NCI-H524 (cell line): ENCODE data around the gene LHX2.
"Not testable (repeated sequence)": the region's sequence is repeated elsewhere in the genome, so short reads cannot be mapped to it uniquely, and the experiment has no call there.

Source experiments
- DNase-seq, 2 experiments: peaks; one replicate each; lab custom pipeline; 2025; lab: John Stamatoyannopoulos, UW

LHX2 gene

DNA sequence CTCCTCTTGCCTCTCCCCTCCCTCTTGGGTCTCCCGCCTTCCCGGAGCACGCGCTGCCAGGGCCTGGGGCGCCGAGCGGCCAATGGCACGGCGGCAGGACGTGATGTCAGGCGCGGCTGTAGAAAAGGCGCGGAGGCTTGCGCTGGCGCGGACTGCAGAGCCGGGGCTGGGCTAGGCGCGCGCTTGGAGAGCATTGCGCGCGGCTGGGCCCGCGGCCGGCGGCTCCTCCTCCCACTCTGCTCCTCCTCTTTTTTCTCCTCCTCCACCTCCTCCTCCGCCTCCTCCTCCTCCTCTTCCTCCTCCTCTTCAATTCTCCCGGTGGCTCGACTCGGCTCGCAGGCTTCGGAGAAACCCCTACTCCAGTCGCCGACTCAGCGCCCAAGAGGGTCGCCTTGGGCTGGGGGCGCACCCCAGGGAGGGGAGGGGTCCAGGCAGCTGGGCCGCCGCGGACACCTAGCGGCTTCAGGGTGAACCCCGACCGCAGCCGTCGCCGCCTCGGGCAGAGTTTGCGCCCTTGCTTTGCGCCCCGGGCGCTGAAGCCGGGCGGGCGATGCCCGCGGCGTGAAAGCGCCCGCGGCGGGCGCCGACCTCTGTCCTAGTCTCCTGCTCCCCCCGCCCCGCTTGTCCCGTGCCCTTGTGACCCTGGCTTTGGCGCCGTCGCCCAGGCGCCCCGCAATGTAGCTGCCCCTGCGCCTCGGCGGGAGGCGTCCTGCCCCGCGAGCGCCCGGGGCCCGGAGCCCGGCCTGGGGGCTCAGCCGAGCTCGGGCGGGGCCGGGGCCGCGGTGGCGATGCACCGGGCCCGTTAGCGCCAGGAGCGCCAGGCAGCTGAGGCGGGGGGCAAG is at the start of gene LHX2:
Gene LHX2 (plus strand): TSS at position 309 of the 842 bp plus-strand sequence. CDS start 581 bp downstream, outside the sequence.
- DNase-seq, result peak; percentile 96 to 98

DNA sequence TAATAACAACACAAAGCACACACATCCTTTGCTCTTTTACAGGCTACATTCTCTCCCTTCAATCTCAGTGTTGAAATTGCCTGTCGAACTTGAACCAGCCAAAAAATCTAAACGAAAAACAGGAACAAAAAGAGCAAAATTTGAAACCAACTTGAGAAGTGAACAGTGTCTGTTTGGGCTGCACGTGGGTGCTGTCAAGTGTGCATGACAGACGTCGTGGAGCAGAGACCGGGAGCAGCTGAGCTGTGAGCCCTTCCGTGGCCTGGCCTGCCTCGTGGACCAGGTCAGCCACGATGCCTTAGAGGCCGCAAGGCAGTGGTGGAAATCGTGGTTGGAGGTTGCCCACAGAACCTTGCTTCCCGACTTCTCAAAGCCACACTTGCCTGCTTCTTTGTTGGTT is 46.8 kb upstream of the LHX2 start:
- DNase-seq, result no peak

GRCh38 chr9:123965801-123966686 is 45.5 kb upstream of the LHX2 start:
- no peak for DNase-seq

DNA sequence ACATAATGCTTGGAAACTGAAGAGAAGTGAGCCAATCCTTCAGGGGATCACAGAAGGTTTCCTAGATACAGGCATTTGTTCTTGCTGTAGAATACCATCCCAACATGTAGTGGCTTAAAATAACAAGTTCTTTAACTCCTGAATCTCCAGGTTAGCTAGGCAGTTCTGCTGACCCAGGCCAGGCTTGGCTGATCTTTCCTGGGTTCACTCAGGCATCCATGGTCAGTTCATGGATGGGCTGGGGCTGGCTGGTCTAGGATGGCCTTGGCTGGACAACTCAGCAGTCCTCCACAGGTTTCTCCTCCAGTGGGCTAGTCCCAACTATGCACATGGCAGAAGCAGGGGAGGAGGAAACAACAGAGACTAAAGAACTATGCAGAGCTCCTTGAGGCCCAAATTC is 44.2 kb upstream of the LHX2 start:
- no peak for DNase-seq

DNA sequence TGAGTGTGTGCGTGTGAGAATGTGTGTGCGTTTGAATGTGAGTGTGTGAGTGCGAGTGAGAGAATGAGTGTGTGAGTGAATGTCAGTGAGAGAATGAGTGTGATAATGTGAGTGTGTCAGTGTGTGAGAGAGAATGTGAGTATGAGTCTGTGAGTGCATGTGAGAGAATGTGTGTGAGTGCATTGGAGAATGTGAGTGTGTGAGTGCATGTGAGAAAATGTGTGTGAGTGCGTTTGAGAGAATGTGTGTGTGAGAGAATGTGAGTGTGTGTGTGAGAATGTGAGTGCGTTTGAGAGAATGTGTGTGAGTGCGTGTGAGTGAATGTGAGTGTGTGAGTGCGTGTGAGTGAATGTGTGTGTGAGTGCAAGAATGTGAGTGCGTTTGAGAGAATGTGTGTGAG is 39.0 kb upstream of the LHX2 start:
- DNase-seq, result no peak

- DNase-seq, result no peak
Measured at GRCh38 chr9:123973590-123974223, 37.9 kb upstream of the LHX2 start.

DNA sequence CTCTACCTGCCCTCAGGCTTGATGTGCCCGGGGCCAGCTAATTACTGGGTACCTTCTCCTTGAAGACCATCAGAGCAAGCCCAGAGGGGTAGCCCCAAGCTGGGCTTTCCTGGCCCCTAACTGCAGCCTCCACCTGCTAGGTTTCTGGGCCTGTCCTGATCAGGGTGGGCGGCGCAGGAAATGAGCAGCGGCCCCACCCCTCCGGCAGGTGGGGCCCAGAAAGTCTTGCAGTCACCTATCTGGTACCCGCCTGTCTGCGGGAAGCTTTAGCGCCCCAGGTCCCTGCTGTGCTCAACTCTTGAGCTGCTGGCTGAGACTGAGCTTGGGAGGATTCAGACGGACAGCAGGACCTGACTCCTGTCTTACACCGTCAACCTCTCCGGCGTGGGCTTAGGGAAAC is 37.1 kb upstream of the LHX2 start:
- DNase-seq, result no peak

GRCh38 chr9:123975871-123976270 is 35.7 kb upstream of the LHX2 start:
- no peak for DNase-seq

- DNase-seq, result not testable (repeated sequence)
Measured at GRCh38 chr9:123976579-123976978, 35.0 kb upstream of the LHX2 start.

GRCh38 chr9:123978981-123979380 is 32.6 kb upstream of the LHX2 start:
- DNase-seq, result no peak

- no peak for DNase-seq
Measured at GRCh38 chr9:123982535-123982934, 29.0 kb upstream of the LHX2 start.

- no peak for DNase-seq
Measured at GRCh38 chr9:123983047-123983446, 28.5 kb upstream of the LHX2 start.

GRCh38 chr9:123984802-123985201 is 26.8 kb upstream of the LHX2 start:
- no peak for DNase-seq

DNA sequence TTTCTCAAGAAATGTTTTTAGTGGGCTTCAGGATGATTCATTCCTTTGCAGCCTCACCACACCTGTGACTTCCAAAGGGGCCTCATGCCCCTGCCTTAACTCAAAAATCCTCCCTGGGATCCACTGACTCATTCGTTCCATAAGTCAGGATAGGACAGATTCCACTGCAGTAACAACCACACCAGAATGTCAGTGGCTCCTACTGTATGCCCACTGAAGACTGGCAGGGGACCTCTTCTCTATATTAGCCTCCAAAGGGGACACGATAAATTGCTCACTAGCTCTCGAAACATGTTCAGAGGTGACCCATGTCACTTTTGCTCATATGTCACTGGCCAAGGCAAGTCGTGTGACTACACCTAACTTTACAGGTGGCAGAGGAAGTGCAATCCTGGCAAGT is 25.7 kb upstream of the LHX2 start:
- DNase-seq, result no peak

GRCh38 chr9:123990427-123990826 is 21.1 kb upstream of the LHX2 start:
- no peak for DNase-seq

DNA sequence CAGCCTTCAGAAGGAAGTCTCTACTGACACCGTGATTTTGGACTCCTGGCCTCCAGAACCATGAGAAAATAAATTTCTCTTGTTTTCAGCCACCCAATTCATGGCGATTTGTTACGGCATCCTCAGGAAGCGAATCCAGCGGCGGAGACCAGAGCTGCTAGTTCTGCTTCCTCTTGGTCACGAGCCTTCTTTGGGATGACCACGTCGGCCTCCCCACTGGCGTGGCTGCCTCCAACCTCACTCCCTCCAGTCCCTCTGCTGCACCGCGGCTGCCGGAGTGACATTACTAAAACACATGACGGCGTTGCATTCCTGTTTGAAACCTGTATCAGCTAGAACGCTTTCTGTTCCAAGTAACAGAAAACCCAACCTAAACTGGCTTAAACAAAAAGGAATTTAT is 18.9 kb upstream of the LHX2 start:
- DNase-seq, result not testable (repeated sequence)

DNA sequence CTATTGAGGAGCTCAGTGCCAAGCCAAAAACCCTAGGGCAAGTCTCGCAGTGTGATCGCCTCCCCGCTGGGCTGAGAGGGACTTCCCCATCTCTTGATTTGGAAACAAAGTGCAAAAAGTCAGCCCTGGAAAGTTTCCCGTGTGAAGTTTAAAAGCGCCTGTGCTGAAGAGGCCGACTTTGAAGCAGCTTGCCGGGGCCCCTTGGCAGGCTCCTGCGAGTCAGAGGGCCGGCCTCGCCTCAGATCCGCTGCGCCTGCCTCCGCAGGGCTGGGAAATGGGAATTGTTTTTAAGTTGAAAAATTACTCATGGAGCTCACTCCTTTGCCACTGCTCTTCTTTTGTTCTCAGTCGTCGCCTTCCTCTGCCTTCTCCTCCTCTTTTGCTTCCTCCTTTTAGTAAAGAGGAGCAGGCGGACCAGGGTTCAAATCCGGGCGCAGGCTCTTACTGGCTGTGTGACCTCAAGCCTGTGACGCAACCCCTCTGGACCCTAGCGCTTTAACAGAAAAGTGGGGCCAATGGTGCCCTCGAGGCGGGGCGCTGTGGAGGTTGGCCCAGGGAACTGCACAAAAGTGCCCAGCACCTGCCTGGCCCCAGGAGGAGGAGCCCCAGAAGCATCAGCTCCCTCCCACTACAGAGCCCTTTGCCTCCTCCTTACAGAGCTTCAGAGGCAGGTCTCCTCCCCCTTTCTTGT is 14.7 kb upstream of the LHX2 start:
- DNase-seq, result no peak

- no peak for DNase-seq
Measured at GRCh38 chr9:123997665-123998277, 13.8 kb upstream of the LHX2 start.

GRCh38 chr9:123998278-123998925 is 13.2 kb upstream of the LHX2 start:
- no peak for DNase-seq

DNA sequence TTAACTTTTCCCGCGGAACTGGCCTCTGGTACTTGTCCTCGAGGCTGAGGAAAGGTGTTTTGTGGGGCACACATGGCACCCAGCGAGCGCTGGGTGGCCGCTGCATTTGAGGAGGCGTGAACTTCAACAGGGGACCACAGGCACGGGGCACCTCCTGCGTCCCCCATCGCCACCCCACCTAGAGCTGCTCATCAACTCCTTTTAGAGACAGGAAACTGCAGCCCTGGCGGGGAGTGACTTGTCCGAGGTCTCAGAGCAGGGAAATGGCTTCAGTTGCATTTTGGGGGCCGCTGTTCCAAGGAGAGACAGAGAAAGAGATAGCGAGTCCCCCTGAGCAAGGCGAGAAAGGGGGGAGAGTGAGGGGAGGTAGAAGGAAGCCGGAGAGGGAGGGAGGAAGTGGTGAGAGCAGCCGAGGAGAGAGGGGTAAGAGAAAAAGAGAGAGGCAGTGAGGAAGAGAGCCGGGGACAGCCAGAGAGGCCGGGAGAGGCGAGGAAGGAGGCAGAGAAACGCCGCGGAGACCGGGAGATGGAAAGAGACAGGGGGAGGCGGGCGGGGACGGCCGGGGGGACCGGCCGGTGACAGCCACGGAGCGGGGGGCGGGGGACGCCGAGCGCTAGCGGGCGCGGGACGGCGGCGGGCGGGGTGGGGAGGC is 12.5 kb upstream of the LHX2 start:
- peak; percentile 18 to 57 for DNase-seq
